ENCODE results near the gene EPB41L1. TPM values are rescaled to one million over a fixed set of nuclear protein-coding genes. Genes with fewer than 3 reads are reported as not detected.

The EPB41L1 gene
- polyA plus RNA-seq (ENCODE audit: insufficient read length in 3 of 3) = 10 to 100 TPM; 67.5 to 72.0 (median 72.0) TPM

DNA sequence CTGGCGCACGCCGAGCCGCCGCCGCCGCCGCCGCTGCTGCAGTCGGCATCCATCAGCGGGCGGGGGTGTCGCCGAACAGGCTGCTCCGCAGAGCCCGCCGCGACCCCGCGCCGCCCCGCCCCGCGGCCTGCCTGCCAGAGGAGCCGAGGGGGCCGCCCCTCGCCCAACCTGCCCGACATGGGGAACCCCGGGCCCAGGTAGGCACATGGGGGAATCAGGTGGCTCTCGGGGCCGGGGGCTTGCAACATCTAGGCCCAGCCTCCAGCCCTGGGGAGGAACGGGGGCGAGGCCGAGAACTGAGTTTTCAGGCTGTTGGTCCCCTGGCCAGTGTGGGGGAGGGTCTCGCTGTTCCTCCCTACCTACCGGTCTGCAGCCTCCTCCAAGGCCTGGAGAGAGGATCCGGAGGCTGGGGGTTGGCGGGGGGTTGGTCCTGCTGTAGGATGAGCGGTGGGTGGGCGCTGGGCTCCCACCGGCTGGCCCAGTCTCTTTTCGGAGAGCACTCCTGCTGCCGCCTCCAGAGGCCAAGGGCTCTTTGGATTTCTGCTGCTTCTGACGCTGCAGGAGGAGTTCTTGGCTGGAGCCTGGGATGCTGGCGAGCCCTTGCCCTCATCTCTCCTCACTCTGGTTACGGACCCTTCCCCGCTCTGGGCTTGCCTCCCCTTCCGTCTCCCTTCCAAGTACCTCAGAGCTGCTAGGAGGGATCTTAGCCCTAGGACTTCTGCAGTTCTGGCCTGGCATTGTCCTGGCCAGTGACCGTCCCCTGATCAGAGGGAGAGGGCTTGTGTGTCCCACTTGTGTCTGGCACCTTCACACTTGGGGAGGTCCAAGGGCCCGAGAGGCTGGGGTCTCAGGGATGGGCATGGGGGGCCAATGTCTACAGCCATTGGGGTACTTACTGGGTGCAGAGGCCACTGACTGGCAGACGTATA, at the start of gene EPB41L1:
Gene EPB41L1, plus strand, starts transcription at position 41 of the 929 bp plus-strand sequence. CDS start 19,038 bp downstream, outside the sequence.
- no peak for DNase-seq (ENCODE audit: low read depth in 3 of 3, low spot score in 2 of 3)

GRCh38 chr20:36104856-36105255, 49.7 kb upstream of the EPB41L1 start:
- DNase-seq (ENCODE audit: low read depth in 3 of 3, low spot score in 2 of 3) = no peak

DNA sequence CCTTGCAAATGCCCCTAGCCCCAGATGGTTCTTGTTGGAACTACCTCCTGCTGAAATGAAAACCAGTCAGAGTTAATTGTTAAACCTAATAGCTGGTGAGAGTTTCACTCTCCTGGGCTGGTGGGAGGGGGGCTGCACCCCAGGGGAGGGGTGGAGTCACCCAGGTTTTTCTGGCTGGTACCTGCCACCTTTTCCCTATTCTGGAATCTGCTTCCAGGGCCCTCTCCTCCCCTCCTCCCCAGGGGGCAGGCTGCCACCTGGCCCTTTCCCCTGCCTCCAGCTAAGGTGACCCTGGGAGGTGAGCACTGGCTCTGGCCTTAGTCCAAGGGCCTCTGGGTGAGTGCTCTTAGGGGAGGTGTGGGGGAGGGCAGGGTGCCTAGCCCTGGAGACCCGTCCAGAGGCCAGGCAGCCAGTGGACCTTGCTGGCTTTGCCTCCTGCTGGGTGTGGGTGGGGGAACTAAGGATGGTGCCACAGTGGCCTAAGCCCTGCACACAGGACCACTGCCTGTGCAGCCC, 48.8 kb upstream of the EPB41L1 start:
- DNase-seq (ENCODE audit: low read depth in 3 of 3, low spot score in 2 of 3) = peak in 1 of 3 donors; percentile 55

DNA sequence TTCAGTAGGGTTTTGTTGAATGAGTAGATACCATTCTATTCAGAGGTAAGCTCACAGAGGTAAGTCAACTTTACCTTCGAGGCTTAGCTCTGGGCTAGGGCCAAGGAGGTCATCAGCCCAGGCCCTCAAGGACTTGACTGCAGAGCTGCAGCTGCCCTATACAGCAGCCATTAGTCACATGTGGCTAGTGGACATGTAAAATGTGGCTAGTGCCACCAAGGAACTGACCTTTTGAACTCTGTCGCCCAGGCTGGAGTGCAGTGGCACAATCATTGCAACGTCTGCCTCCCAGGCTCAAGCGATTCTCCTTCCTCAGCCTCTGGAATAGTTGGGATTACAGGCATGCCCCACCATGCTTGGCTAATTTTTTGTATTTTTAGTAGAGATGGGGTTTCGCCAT, 47.9 kb upstream of the EPB41L1 start:
- no peak for DNase-seq (ENCODE audit: low read depth in 3 of 3, low spot score in 2 of 3)

DNA sequence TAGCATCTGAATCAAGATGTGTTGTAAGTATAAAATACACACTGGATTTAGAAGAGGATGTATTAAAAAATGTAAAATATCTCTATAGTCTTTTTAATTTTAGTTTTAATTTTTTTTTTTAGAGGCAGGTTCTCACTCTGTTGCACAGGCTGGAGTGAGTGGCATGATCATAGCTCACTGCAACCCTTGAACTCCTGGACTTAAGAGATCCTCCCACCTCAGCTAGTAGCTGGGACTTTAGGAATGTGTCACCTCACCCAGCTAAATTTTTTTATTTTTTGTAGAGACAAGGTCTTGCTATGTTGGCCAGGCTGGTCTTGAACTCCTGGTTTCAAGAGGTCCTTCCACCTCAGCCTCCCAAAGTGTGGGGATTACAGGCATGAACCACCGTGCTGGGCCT, 46.7 kb upstream of the EPB41L1 start:
- no peak for DNase-seq (ENCODE audit: low read depth in 3 of 3, low spot score in 2 of 3)

DNA sequence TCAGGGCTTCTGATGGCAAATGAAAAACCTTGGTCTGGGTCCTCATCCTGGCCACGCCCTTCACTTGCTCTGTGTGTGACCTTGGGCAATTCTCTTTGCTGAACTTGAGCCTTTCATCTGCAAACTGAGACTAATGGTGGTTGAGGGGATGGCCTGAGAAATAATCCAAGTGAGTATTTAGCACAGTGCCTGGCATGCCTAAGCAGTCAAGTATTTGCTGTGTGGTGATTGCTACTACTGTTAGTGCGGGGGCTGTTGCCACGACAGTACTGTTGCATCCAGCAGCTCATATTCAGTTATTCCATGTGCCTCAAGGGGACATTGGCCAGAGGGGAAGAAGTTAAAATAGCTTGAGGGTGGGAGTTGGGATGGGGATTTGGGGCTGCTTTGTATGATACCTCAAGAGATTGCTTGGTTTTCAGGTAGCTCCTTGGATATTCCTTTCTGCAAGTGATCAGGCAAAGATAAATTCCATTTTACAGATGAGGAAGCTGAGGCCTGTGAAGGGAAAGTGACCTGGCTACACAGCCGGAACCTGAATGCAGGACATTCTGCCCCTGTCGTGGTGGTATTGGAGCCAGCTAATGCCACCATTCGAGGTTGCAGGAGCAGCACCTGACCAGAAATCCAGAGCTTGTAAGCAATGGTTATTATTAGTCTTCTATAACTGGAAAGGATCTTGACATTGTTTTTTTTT, 45.1 kb upstream of the EPB41L1 start:
- DNase-seq (ENCODE audit: low read depth in 3 of 3, low spot score in 2 of 3) = no peak

GRCh38 chr20:36110994-36111393, 43.5 kb upstream of the EPB41L1 start:
- no peak for DNase-seq (ENCODE audit: low read depth in 3 of 3, low spot score in 2 of 3)

DNA sequence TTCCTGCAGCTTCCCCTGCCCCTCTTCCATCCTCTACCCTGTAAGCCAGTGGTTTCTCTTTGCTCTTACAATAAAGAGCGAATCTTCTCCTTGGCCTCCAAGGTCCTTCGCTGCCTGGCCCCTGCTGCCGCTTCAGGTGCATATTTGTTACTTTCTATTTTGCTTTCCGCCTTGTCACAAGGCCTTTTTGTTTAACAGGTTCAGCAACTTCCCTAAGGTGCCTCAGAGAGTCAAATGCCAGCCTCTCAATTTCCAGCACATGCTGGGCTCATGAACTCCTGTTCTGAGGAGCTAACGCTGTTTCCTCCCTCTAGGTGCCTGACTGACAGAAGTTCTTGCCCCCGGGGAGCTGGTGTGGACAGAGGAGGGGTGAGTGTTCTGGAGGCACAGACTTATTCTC, 42.4 kb upstream of the EPB41L1 start:
- DNase-seq (ENCODE audit: low read depth in 3 of 3, low spot score in 2 of 3) = no peak

DNA sequence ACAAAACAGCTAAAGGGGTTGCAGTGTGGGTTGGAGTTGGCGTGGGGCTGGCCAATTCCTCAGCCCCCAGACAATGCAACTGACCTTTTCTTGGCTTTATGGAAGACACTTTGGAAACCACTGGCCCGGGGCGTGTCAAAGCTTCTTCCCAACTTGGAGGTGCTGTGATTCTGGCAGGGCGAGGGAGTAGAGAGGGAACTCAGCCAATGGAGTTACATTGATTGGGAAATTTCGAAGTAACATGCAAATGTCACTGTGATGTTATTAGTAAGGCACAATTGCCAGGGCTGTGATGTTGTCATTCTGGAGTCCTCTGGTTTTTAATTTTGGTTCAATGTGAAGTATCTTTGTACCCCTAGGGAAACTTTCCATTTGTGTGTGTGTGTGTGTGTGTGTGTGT, 41.5 kb upstream of the EPB41L1 start:
- DNase-seq (ENCODE audit: low read depth in 3 of 3, low spot score in 2 of 3) = no peak

GRCh38 chr20:36113566-36114250, 40.8 kb upstream of the EPB41L1 start:
- no peak for DNase-seq (ENCODE audit: low read depth in 3 of 3, low spot score in 2 of 3)

DNA sequence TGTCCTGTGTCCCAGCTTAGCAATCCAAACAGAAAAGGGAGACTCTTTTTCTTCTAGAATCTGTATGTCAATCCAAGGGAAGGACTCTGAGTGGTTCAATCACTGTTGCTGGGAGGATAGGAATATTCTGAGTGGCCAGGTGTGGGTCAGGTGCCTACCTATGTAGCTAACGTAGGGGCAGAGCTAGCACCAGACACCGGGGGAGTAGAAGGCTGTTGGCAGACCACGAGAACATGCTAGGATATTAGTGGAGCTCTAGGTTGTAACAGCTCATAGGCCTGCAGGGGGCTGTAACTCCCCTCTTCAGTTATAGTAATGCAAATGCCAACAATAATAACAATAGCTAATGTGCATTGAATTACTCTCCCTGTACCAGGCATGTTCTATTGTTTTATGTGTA, 39.8 kb upstream of the EPB41L1 start:
- no peak for DNase-seq (ENCODE audit: low read depth in 3 of 3, low spot score in 2 of 3)

GRCh38 chr20:36115925-36116324, 38.6 kb upstream of the EPB41L1 start:
- no peak for DNase-seq (ENCODE audit: low read depth in 3 of 3, low spot score in 2 of 3)

- no peak for DNase-seq (ENCODE audit: low read depth in 3 of 3, low spot score in 2 of 3)
Observed at GRCh38 chr20:36116807-36117441, 37.6 kb upstream of the EPB41L1 start.

GRCh38 chr20:36117638-36118037, 36.9 kb upstream of the EPB41L1 start:
- DNase-seq (ENCODE audit: low read depth in 3 of 3, low spot score in 2 of 3) = no peak

- DNase-seq (ENCODE audit: low read depth in 3 of 3, low spot score in 2 of 3) = no peak
Observed at GRCh38 chr20:36118371-36118770, 36.2 kb upstream of the EPB41L1 start.

DNA sequence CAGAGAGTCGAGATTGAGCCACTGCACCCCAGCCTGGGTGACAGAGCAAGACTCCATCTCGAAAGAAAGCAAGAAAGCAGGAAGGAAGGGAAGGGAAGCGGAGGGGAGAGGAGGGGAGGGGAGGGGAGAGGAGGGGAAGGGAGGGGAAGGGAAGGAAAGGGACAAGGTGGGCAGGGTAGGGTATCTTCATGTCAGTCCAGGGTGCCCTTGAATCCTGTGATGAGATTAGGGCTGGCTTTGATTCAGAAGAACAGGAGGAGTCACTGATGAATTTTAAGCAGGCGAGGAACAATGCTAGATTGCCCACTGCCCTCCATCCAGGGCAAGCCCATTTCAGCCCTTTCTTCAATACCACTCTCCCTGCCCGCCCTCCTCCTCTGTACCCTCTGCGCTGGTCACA, 35.0 kb upstream of the EPB41L1 start:
- no peak for DNase-seq (ENCODE audit: low read depth in 3 of 3, low spot score in 2 of 3)

DNA sequence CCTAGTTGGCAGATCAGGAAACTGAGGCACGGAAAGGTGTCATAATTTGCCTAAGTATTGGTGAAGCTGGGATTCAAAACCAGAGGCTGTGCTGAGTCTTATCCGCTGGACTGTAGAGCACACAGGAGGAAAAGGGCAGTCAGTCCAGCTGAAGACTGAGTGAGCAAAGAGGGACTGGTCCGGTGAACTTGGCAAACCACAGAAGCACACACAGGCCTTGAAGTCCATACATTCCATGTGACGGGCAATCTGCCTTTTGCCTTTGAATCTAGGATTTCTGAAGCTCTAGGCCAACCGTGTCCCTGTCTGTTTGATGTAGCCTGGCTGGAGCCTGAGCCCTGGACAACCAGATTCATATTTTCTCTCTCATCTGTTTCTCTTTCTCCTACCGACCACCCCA, 34.3 kb upstream of the EPB41L1 start:
- no peak for DNase-seq (ENCODE audit: low read depth in 3 of 3, low spot score in 2 of 3)

DNA sequence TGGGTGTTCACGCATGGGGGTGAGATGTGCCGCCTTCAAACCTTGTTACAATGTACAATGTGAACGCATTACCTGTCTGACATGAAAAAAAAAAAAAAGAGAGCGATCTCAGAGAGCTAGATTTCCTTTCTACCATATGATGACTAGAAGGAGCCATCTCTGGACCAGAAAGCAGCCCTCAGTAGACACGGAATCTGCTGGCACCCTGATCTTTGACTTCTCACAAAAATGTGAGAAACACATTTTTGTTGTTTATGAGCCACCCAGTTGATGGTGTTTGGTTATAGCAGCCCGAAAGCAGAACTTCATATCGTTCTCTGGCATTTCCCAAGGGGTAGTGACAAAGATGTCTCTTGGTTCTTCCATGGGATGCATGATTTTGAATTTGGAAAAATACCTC, 33.5 kb upstream of the EPB41L1 start:
- no peak for DNase-seq (ENCODE audit: low read depth in 3 of 3, low spot score in 2 of 3)

DNA sequence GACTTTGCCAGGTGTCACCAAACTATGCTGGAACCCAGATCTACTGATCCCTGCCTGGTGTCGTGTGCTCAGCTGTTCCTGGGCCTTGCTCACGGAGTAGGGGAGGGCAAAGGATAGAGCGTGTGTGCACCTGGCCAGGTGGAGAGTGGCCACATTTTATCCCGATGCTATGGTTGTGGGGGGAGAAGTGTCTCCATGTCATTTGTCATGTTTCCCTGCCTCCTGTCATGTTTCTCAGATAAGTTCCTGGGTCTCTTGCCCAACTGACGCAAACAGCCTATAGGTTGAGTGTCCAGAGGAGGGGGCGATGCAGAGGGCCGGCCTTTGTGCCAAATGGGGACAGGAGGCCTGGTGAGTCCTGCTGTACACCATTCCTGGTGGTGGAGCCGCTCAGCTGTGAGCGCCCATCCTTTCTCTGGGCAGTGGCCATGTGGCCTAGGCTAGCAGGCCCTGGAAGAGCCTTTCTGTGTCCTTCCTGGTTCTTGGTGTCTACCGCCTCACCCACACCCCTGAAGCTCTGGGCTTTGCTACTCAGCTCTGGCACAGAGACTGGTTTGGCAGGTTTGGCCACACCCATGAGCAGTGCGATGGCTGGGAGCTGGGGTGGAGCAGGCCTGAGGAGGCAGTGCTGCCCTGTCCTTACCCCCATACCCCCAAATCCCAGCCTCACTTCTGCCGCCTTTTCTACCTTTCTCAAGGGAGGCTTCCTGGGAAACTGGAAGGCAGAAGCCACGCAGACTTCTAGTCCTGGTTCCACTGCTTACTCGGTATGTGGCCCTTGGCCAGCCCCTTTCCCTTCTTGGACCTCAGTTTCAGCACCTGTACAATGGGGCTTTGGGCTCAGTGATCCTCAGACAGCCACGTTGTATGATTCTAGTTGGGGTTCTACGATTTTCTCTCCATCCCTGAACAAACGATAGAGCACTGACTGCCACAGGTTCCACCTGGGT, 32.3 kb upstream of the EPB41L1 start:
- no peak for DNase-seq (ENCODE audit: low read depth in 3 of 3, low spot score in 2 of 3)

GRCh38 chr20:36122931-36123288, 31.6 kb upstream of the EPB41L1 start:
- no peak for DNase-seq (ENCODE audit: low read depth in 3 of 3, low spot score in 2 of 3)

Data from right renal cortex interstitium (tissue), 3 donors.